ENCODE data around the gene SYT7. TPM values are rescaled to one million over a fixed set of nuclear protein-coding genes. Genes with fewer than 3 reads are reported as not detected.

Gene SYT7
- total RNA-seq, 2 experiments from 2014 or later, result not detected

- H3K27me3 Mint-ChIP-seq, result peaks cover 45% of the 10 kb centered on the region
- H3K9me3 Mint-ChIP-seq (ENCODE audit: low read depth), result no peaks in the 10 kb centered on the region
- CTCF ChIA-PET, result interaction anchor here (2.2 kb wide), 1 partner anchor 41 kb away, joined by 6 read pairs; no protein-coding TSS in a partner anchor
- no peak overlapping the region for H3K4me3 Mint-ChIP-seq
- H3K36me3 Mint-ChIP-seq, result no peaks in the 10 kb centered on the region
- ATAC-seq, result no peak
- H3K4me1 Mint-ChIP-seq, result peaks cover 4% of the 10 kb centered on the region
- DNase-seq, result no peak
- H3K27ac Mint-ChIP-seq, result no peak overlapping the region
These were observed 6.0 kb upstream of the SYT7 start for GRCh38 chr11:61586792-61587430.

GRCh38 chr11:61585115-61585514 is 4.2 kb upstream of the SYT7 start:
- Mint-ChIP-seq H3K27ac (no peak overlapping the region), H3K36me3 (no peaks in the 10 kb centered on the region), H3K9me3 (ENCODE audit: low read depth) (no peaks in the 10 kb centered on the region), H3K4me1 (peaks cover 10% of the 10 kb centered on the region), H3K27me3 (peaks cover 48% of the 10 kb centered on the region), H3K4me3 (no peak overlapping the region)
- CTCF ChIA-PET, result no interaction called here
- DNase-seq (no peak), ATAC-seq (no peak)

GRCh38 chr11:61581931-61582330 is 1.1 kb upstream of the SYT7 start:
- CTCF ChIA-PET, result interaction anchor here (0.5 to 1.0 kb wide), 5 partner anchors 46 to 187 kb away, joined by 3 to 5 read pairs (median 3); no protein-coding TSS in a partner anchor
- no peak overlapping the region for H3K27ac Mint-ChIP-seq
- no peak for DNase-seq
- peaks cover 6% of the 10 kb centered on the region for H3K4me1 Mint-ChIP-seq
- no peaks in the 10 kb centered on the region for H3K9me3 Mint-ChIP-seq (ENCODE audit: low read depth)
- H3K27me3 Mint-ChIP-seq, result peaks cover 52% of the 10 kb centered on the region
- no peak for ATAC-seq
- H3K36me3 Mint-ChIP-seq, result no peaks in the 10 kb centered on the region
- peak overlapping the region; percentile 64 for H3K4me3 Mint-ChIP-seq

- ATAC-seq (no peak), DNase-seq (no peak)
- no peaks in the 10 kb centered on the region for H3K9me3 Mint-ChIP-seq (ENCODE audit: low read depth)
- no peak overlapping the region for H3K27ac Mint-ChIP-seq
- H3K36me3 Mint-ChIP-seq, result no peaks in the 10 kb centered on the region
- peaks cover 48% of the 10 kb centered on the region for H3K27me3 Mint-ChIP-seq
- H3K4me1 Mint-ChIP-seq, result peaks cover 6% of the 10 kb centered on the region
- CTCF ChIA-PET, result no interaction called here
- no peak overlapping the region for H3K4me3 Mint-ChIP-seq
These were observed 496 bp downstream of the SYT7 start for GRCh38 chr11:61580271-61580888.

GRCh38 chr11:61579676-61580270 is 1.1 kb downstream of the SYT7 start:
- CTCF ChIA-PET, result no interaction called here
- H3K27me3 Mint-ChIP-seq, result peaks cover 48% of the 10 kb centered on the region
- H3K36me3 Mint-ChIP-seq, result no peaks in the 10 kb centered on the region
- DNase-seq (no peak), ATAC-seq (no peak)
- no peak overlapping the region for H3K27ac Mint-ChIP-seq
- no peak overlapping the region for H3K4me3 Mint-ChIP-seq
- H3K9me3 Mint-ChIP-seq (ENCODE audit: low read depth), result no peaks in the 10 kb centered on the region
- peaks cover 6% of the 10 kb centered on the region for H3K4me1 Mint-ChIP-seq

GRCh38 chr11:61578819-61579675 is 1.8 kb downstream of the SYT7 start:
- CTCF ChIA-PET, result no interaction called here
- DNase-seq (no peak), ATAC-seq (no peak)
- no peaks in the 10 kb centered on the region for H3K9me3 Mint-ChIP-seq (ENCODE audit: low read depth)
- no peak overlapping the region for H3K27ac Mint-ChIP-seq
- H3K36me3 Mint-ChIP-seq, result no peaks in the 10 kb centered on the region
- peaks cover 46% of the 10 kb centered on the region for H3K27me3 Mint-ChIP-seq
- H3K4me1 Mint-ChIP-seq, result peaks cover 6% of the 10 kb centered on the region
- H3K4me3 Mint-ChIP-seq, result no peak overlapping the region

- Mint-ChIP-seq H3K27me3 (peaks cover 38% of the 10 kb centered on the region), H3K36me3 (no peaks in the 10 kb centered on the region), H3K4me1 (peaks cover 6% of the 10 kb centered on the region), H3K4me3 (no peak overlapping the region), H3K9me3 (ENCODE audit: low read depth) (no peaks in the 10 kb centered on the region), H3K27ac (no peak overlapping the region)
- ATAC-seq (no peak), DNase-seq (no peak)
- CTCF ChIA-PET, result no interaction called here
These were observed 3.3 kb downstream of the SYT7 start for GRCh38 chr11:61577383-61578118.

GRCh38 chr11:61575886-61576861 is 4.7 kb downstream of the SYT7 start:
- Mint-ChIP-seq H3K4me1 (no peaks in the 10 kb centered on the region), H3K27me3 (peaks cover 25% of the 10 kb centered on the region), H3K36me3 (no peaks in the 10 kb centered on the region), H3K9me3 (ENCODE audit: low read depth) (no peaks in the 10 kb centered on the region), H3K27ac (no peak overlapping the region), H3K4me3 (no peak overlapping the region)
- CTCF ChIA-PET, result interaction anchor here (0.9 to 1.5 kb wide), 2 partner anchors 9 to 134 kb away, joined by 3 read pairs; no protein-coding TSS in a partner anchor
- DNase-seq (no peak), ATAC-seq (no peak)

- DNase-seq, result no peak
- H3K9me3 Mint-ChIP-seq (ENCODE audit: low read depth), result no peaks in the 10 kb centered on the region
- CTCF ChIA-PET, result interaction anchor here (1.2 kb wide), 1 partner anchor 43 kb away, joined by 3 read pairs; no protein-coding TSS in a partner anchor
- peaks cover 22% of the 10 kb centered on the region for H3K27me3 Mint-ChIP-seq
- H3K36me3 Mint-ChIP-seq, result no peaks in the 10 kb centered on the region
- H3K4me1 Mint-ChIP-seq, result no peaks in the 10 kb centered on the region
- no peak overlapping the region for H3K4me3 Mint-ChIP-seq
- H3K27ac Mint-ChIP-seq, result no peak overlapping the region
- ATAC-seq, result no peak
These were observed 6.3 kb downstream of the SYT7 start for GRCh38 chr11:61574611-61575010.

GRCh38 chr11:61572913-61573312 is 8.0 kb downstream of the SYT7 start:
- no peaks in the 10 kb centered on the region for H3K4me1 Mint-ChIP-seq
- ATAC-seq (no peak), DNase-seq (no peak)
- H3K27me3 Mint-ChIP-seq, result peaks cover 17% of the 10 kb centered on the region
- H3K4me3 Mint-ChIP-seq, result no peak overlapping the region
- H3K9me3 Mint-ChIP-seq (ENCODE audit: low read depth), result no peaks in the 10 kb centered on the region
- CTCF ChIA-PET, result no interaction called here
- H3K36me3 Mint-ChIP-seq, result no peaks in the 10 kb centered on the region
- no peak overlapping the region for H3K27ac Mint-ChIP-seq

- DNase-seq, result no peak
- no peaks in the 10 kb centered on the region for H3K9me3 Mint-ChIP-seq (ENCODE audit: low read depth)
- H3K36me3 Mint-ChIP-seq, result no peaks in the 10 kb centered on the region
- H3K4me1 Mint-ChIP-seq, result no peaks in the 10 kb centered on the region
- peaks cover 16% of the 10 kb centered on the region for H3K27me3 Mint-ChIP-seq
- no peak overlapping the region for H3K4me3 Mint-ChIP-seq
- no peak overlapping the region for H3K27ac Mint-ChIP-seq
- ATAC-seq, result no peak
- CTCF ChIA-PET, result no interaction called here
These were observed 9.0 kb downstream of the SYT7 start for GRCh38 chr11:61571869-61572268.

GRCh38 chr11:61571337-61571736 is 9.5 kb downstream of the SYT7 start:
- ATAC-seq, result no peak
- Mint-ChIP-seq H3K9me3 (ENCODE audit: low read depth) (no peaks in the 10 kb centered on the region), H3K4me3 (no peak overlapping the region), H3K27me3 (peaks cover 16% of the 10 kb centered on the region), H3K4me1 (no peaks in the 10 kb centered on the region), H3K36me3 (no peaks in the 10 kb centered on the region), H3K27ac (no peak overlapping the region)
- DNase-seq, result no peak
- CTCF ChIA-PET, result no interaction called here

Data from activated CD8-positive, alpha-beta memory T cell treated with anti-CD3 and anti-CD28 coated beads, Interleukin-2, amount 10 ng/mL, durations not matched to agents 7 days and 5 days (primary cell).